Testis (tissue), 3 donors: Measurements from ENCODE around the gene NCAM1. TPM values are rescaled to one million over a fixed set of nuclear protein-coding genes. Genes with fewer than 3 reads are reported as not detected.

Experiments used
- DNase-seq: peaks from one replicate; pipeline ENCODE4 v3.0.0-alpha.2; 2019
- H3K27ac ChIP-seq, 2 donors: fragments of 200-600 bp; sonication (generic); one replicate each; pipeline ENCODE4 v1.5.1; 2019
- H3K27me3 ChIP-seq: fragments of 200-600 bp; sonication (generic); one replicate; pipeline ENCODE4 v1.5.1; 2019
- H3K36me3 ChIP-seq: fragments of 200-600 bp; sonication (generic); one replicate; pipeline ENCODE4 v1.5.1; 2017; ENCODE audit warnings: low read depth; ENCODE audit errors: missing control alignments
- H3K4me1 ChIP-seq: fragments of 200-600 bp; sonication (generic); one replicate; pipeline ENCODE4 v1.5.1; 2019
- H3K4me3 ChIP-seq, 2 donors: fragments of 200-600 bp; sonication (generic); one replicate each; pipeline ENCODE4 v1.5.1; 2017 to 2019
- H3K9me3 ChIP-seq: fragments of 200-600 bp; sonication (generic); one replicate; pipeline ENCODE4 v1.5.1; 2017
- POLR2A ChIP-seq: fragments of 450-650 bp; IDR thresholded peaks from one replicate; pipeline ENCODE4 v1.6.1; 2017; ENCODE audit warnings: antibody characterized with exemption, mild to moderate bottlenecking, moderate library complexity
- WGBS, 2 donors: methylation state at CpG; one replicate each; pipeline ENCODE4 v1.1.5; 2018; 5-methylcytosine and 5-hydroxymethylcytosine counted together
- intact Hi-C: fragments of 100-400 bp; cut with DNase I; formaldehyde crosslinking; loops from one replicate; pipeline ENCODE4 v1.15.1; 2023; ENCODE audit warnings: low total_unique reads
- polyA plus RNA-seq: library from polyadenylated mRNA; stranded (reverse); fragments of 350-450 nt; fragmentation: Illumina TruSeq; extraction: RNeasy Lipid Tissue Mini Kit (QIAGEN cat#74804); gene quantifications from one replicate; pipeline ENCODE4 v1.2.3, GENCODE V29; 2014; ENCODE audit warnings: low read depth, low replicate concordance; ENCODE audit not compliant: insufficient read depth
- total RNA-seq, 2 donors: library from RNA; depleted of rRNA; stranded (reverse); fragments of >200 nt; gene quantifications; one replicate each; pipeline ENCODE4 v1.2.3, GENCODE V29; 2016
- TF ChIP-seq, protein P1 (sequence below), 3 experiments: fragments of 450-650 bp in 2 of 3; fragments of 200-600 bp in 1 of 3; sonication (generic) in 1 of 3; IDR thresholded peaks; one replicate each; pipeline ENCODE4 v1.5.1; 2016 to 2019; ENCODE audit warnings: antibody characterized with exemption in 3 of 3, mild to moderate bottlenecking in 2 of 3, moderate library complexity in 1 of 3

NCAM1 gene
- total and polyA plus RNA-seq, 3 donors from 2014 or later, result 12.3 to 33.3 (median 13.8) TPM

DNA sequence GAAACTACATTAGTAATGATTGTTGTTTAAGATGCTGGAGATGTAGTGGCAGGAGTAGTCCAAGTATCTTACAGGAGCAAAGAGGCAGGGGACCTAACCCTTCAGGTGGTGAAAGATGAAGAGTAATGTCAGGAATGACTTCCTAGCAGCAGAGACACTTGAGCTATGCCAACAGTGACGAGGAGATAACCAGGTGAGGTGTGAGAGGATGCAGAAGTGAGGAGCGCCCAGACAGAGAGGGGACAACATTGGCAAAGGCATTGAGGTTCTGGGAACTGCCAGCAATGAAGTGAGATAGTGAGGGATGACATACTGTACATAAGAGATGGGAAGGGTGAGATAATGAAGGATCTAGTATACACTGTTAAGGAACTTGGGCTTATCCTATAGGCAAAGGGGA, 95.8 kb downstream of the NCAM1 start:
- WGBS, 2 donors, result 89 to 94% methylated on average over 2 of the region's 2 CpGs
- DNase-seq, result no peak
- TF ChIP-seq, protein P1, sequence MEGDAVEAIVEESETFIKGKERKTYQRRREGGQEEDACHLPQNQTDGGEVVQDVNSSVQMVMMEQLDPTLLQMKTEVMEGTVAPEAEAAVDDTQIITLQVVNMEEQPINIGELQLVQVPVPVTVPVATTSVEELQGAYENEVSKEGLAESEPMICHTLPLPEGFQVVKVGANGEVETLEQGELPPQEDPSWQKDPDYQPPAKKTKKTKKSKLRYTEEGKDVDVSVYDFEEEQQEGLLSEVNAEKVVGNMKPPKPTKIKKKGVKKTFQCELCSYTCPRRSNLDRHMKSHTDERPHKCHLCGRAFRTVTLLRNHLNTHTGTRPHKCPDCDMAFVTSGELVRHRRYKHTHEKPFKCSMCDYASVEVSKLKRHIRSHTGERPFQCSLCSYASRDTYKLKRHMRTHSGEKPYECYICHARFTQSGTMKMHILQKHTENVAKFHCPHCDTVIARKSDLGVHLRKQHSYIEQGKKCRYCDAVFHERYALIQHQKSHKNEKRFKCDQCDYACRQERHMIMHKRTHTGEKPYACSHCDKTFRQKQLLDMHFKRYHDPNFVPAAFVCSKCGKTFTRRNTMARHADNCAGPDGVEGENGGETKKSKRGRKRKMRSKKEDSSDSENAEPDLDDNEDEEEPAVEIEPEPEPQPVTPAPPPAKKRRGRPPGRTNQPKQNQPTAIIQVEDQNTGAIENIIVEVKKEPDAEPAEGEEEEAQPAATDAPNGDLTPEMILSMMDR (IDR thresholded peaks at IDR 0.05), result no peak
- TF ChIP-seq POLR2A, result no peak

DNA sequence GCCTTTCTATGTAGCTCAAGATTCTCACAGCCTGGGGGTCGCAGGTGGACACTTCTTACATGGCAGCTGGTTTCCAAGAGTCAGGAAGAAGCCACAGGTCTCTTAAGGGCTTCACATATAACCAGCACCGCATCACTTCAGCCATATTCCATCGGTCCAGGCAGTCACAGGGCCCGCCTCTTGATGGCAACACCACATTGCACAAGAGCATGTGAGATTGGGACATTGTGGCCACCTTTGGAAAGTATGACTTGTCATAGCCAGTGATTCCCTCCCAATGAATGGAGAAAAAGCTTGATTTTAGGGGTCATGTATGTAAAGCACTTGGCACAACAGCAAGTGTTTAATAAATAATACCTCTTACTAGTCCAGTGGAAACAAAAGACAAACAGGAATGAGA, 98.3 kb downstream of the NCAM1 start:
- Histone ChIP-seq H3K4me3 (no peak overlapping the region), H3K27me3 (no peaks in the 10 kb centered on the region), H3K4me1 (no peaks in the 10 kb centered on the region), H3K27ac (no peak overlapping the region), H3K9me3 (no peaks in the 10 kb centered on the region), H3K36me3 (no peaks in the 10 kb centered on the region)
- intact Hi-C loops, result no loop called here
- WGBS, 2 donors, result 89 to 97% methylated on average over 4 of the region's 4 CpGs
- TF ChIP-seq, protein P1 (IDR thresholded peaks at IDR 0.05), result no peak
- no peak for TF ChIP-seq POLR2A
- DNase-seq, result no peak

More for the DNA sequence above, 95.8 kb downstream of the NCAM1 start:
- Histone ChIP-seq H3K4me1 (no peaks in the 10 kb centered on the region), H3K27me3 (no peaks in the 10 kb centered on the region), H3K27ac (no peak overlapping the region), H3K9me3 (no peaks in the 10 kb centered on the region), H3K36me3 (no peaks in the 10 kb centered on the region), H3K4me3 (no peak overlapping the region)
- intact Hi-C loops, result no loop called here

DNA sequence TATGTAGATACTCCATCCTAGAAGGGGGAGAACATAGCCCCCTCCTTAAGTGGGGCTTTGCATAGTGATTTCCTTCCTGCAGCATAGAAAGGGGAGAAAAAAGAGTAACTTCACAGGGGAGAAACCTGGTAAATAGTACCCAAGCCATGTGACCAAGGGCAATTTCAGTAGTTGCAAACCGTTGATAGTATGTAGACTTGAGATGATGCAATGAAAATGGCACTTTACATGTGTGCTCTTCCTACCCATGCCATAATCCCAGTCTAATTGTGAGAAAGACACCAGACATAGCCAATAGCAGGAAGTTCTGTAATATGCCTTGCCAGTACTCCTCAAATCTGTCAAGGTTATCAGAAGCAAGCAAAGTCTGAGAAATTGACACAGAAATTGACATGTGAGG, 104.1 kb downstream of the NCAM1 start:
- no peak for DNase-seq
- no peaks in the 10 kb centered on the region for H3K27me3 ChIP-seq

DNA sequence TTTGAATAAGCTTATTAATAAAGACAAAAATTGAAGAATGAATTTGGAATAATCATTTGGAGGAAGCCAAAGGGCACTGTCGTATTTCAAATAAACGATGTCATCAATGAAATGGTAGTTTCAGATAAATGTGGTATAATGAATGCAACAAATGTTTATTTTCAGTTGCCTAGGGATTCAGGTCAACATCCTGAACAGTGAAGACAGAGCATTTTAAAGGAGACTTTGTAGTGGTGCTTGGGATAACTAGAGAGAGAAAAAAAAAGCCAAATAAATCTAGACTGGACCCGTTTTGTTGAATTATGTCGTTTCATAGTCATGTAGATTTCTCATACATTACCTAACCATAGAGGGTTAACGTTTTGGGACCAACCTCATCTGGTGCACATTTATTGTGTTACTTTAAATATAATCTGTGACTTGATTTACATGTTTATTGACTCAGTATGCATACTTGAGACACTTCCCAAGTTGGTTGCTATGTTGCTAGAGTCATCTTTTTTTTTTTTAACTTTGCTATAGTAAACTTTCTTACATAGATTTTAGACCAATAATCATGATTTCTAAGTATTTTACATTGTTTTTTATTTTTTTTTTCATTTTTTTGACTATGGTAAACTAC, 111.1 kb downstream of the NCAM1 start:
- H3K36me3 ChIP-seq, result no peaks in the 10 kb centered on the region
- H3K4me3 ChIP-seq, result no peak overlapping the region
- intact Hi-C loops, result no loop called here
- H3K27ac ChIP-seq, result no peak overlapping the region
- no peak for TF ChIP-seq POLR2A
- WGBS, 2 donors, result 75 to 82% methylated on average over 5 of the region's 5 CpGs
- H3K4me1 ChIP-seq, result no peaks in the 10 kb centered on the region
- H3K9me3 ChIP-seq, result no peaks in the 10 kb centered on the region
- DNase-seq, result no peak
- no peaks in the 10 kb centered on the region for H3K27me3 ChIP-seq

More for the DNA sequence above, 104.1 kb downstream of the NCAM1 start:
- H3K4me3 ChIP-seq, result no peak overlapping the region
- no peak overlapping the region for H3K27ac ChIP-seq
- H3K36me3 ChIP-seq, result no peaks in the 10 kb centered on the region
- intact Hi-C loops, result no loop called here
- no peaks in the 10 kb centered on the region for H3K9me3 ChIP-seq
- H3K4me1 ChIP-seq, result no peaks in the 10 kb centered on the region
- WGBS, 2 donors, result 70 to 79% methylated on average over 1 of the region's 1 CpG
- no peak for TF ChIP-seq POLR2A
- TF ChIP-seq, protein P1 (IDR thresholded peaks at IDR 0.05), result no peak

DNA sequence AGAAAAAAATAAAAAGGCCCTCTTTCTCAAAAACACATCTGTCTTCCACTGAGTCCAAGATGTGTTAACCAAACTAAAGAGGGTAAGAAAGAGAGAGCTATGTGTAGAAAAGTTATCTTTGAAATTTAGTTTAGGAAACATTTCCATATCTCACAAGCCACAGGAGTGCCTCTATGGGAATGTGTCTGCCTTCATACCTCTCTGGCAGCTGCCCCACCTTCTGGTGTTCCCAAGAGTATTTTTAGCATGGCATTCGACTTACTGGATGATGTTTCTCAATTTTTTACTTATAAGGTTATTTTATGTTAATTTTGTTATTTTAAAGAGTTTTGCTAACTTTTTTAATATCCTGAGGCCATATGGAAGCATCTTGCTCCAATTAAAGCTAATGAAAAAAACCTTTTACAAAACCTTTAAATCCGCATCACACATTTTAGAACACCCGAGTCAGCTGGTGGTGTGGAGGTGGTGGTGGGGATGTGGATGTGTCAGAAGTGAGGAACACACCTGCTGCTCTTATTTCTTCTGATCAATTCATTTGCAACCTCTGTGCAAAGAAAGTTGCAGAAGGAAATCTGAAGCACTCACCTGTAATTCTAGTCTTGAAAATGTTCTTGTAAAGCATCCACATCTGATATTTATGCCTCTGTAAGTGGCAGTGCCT, 112.2 kb downstream of the NCAM1 start:
- H3K27ac ChIP-seq, result no peak overlapping the region
- intact Hi-C loops, result no loop called here
- TF ChIP-seq, protein P1 (IDR thresholded peaks at IDR 0.05), result no peak
- no peak for TF ChIP-seq POLR2A
- no peaks in the 10 kb centered on the region for H3K9me3 ChIP-seq
- WGBS, 2 donors, result 84 to 88% methylated on average over 3 of the region's 3 CpGs
- H3K4me3 ChIP-seq, result no peak overlapping the region
- DNase-seq, result no peak
- H3K4me1 ChIP-seq, result no peaks in the 10 kb centered on the region
- H3K36me3 ChIP-seq, result no peaks in the 10 kb centered on the region
- H3K27me3 ChIP-seq, result no peaks in the 10 kb centered on the region
